GM21576 (cell line): Measurements from ENCODE around the gene LRRC61.
"Not testable (repeated sequence)": the region's sequence is repeated elsewhere in the genome, so short reads cannot be mapped to it uniquely, and the experiment has no call there.

ENCODE experiments used
- ATAC-seq: cut with Tn5 transposase; IDR thresholded peaks from one replicate; pipeline ENCODE4 v1.9.1; 2021; ENCODE audit warnings: mild to moderate bottlenecking, moderate library complexity; ENCODE audit not compliant: unreplicated experiment

LRRC61 gene

GRCh38 chr7:150307129-150307528, 16.0 kb upstream of the LRRC61 start:
- ATAC-seq = no peak

GRCh38 chr7:150307904-150308303, 15.3 kb upstream of the LRRC61 start:
- no peak for ATAC-seq

- ATAC-seq = no peak
These were observed 14.6 kb upstream of the LRRC61 start for GRCh38 chr7:150308575-150308974.

DNA sequence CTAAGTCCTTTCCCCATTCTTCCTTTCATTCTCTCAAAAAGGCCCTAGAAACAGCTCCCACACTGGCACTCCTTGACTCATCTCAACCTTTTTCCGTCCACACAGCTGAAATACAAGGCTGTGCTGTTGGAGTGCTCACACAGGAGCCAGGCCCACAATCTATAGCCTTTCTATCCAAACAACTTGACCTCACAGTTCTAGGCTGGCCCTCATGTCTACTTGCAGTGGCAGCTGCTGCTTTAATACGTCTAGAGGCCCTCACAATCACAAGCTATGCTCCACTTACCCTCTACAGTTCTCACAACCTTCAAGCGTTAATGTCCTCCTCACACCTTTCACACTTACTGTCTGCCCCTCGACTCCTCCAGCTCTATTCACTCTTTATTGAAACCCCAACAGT, 12.0 kb upstream of the LRRC61 start:
- ATAC-seq = no peak

- no peak for ATAC-seq
These were observed 11.4 kb upstream of the LRRC61 start for GRCh38 chr7:150311711-150312110.

GRCh38 chr7:150312649-150313366, 10.3 kb upstream of the LRRC61 start:
- not testable (repeated sequence) for ATAC-seq

GRCh38 chr7:150313367-150313809, 9.8 kb upstream of the LRRC61 start:
- ATAC-seq = no peak

GRCh38 chr7:150313870-150314269, 9.3 kb upstream of the LRRC61 start:
- ATAC-seq = no peak

DNA sequence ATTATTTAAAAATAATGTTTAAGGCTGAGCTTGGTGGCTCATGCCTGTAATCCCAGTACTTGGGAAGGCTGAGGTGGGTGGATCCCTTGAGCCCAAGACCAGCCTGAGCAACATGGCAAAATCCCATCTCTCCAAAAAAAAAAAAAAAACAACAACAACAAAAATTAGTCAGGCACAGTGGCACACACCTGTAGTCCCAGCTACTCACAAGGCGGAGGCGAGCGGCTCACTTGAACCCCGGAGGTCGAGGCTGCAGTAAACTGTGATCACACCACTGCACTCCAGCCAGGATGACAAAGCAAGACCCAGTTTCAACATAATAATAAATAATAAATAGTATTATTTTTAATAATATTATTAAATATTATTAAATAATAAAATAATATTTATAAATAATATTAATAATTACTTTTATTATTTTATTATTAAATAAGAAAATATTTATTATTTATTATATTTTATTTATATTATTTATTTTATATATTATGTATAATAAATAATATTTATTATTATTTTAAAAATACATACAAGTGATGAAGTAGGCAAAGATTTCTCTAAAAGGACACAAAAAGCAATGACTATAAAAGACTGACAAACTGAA, 8.4 kb upstream of the LRRC61 start:
- no peak for ATAC-seq

DNA sequence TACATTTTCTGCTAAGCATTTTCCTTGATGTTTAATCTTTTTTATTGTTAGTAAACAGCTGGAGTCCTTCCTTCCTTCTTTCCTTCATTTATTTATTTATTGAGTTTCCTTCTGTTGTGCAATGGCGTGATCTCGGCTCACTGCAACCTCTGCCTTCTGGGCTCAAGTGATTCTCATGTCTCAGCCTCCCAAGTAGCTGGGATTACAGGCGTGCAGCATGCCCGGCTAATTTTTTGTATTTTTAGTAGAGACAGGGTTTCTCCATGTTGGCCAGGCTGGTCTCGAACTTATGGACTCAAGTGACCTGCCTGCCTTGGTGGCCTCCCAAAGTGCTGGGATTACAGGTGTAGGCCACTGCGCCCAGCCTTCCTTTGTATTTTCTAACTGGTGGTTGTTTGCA, 6.2 kb upstream of the LRRC61 start:
- ATAC-seq = not testable (repeated sequence)

DNA sequence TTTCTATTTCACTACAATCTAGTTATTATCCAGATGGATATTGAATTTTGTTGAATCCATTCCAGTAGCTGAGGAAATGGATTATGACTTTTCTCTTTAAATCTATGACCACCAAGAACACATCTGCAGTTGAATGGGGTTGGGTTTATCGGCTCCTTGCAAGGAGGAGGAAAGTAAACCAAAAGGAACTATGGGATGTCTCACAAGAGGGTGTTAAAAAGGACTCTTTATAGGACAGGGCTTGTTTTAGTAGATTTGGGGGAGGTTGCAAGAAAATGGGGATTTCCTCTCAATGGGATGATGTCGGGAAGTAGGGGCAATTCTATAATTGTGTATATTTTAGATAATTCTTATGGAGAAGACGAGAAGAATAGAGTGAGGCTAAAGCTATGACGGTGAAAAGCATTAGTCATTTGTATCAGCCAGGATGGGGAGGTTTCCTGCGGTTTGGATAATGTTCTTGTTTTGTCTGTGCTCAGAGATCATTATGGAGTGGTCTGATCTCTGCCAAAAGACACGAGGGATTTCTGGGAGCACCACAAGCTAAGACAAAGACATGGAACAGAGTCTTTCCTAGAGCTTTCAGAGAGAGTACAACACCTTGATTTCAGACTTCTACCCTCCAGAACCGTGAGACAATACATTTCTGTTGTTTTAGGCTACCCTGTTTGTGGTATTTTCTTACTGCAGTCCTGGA, 5.3 kb upstream of the LRRC61 start:
- no peak for ATAC-seq

DNA sequence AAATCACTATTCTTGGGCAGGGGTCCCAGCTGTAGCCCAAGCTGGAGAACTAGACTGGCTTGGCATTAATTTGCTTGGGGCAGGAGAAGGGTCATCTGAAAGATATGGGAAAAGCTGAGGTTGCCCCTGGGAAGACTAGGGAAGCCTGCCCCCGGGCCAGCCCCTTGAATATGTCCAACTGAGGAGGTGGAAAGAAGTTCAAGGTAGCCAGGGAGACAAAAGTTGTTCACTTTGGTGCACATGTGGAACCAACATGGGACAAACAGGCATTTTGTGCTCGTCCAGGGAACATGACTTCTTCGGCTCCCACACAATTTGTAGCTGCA, 1.4 kb upstream of the LRRC61 start:
- ATAC-seq = no peak

- no peak for ATAC-seq
These were observed 882 bp upstream of the LRRC61 start for GRCh38 chr7:150322114-150322832.

DNA sequence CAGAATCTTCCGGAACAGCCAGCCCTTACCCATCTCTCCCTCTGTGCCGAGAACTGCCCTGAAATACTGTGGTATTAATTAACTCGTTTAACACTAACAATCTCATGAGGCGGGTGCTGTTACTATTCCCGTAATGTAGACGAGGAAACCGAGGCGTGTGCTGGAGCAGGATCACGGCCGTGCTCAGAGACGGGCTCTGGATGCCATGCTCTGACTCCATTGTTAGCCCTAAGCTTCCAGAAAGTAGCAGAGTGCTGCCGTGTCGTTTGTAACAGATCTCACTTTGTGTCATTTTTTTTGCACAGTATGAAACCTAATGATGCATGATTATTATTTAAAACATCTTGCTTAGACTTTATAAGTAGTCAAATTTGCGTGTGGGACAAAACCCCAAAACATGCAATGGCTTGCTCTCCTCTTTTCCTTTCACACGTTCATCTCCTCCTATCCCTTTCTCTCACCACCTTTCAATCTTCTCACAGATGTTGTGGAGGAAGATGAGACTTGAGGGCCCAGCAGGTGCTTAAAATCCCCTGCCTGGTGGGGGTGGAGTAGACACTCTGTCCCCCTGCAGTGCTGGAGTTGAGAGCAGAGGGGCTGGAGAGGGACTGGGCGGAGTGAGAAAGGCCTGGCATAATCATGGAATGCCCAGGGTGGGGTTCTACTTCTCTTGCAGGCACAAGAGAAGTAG, 672 bp downstream of the LRRC61 start:
- peak; percentile 18 for ATAC-seq

GRCh38 chr7:150324373-150324961, 1.3 kb downstream of the LRRC61 start:
- ATAC-seq = no peak

DNA sequence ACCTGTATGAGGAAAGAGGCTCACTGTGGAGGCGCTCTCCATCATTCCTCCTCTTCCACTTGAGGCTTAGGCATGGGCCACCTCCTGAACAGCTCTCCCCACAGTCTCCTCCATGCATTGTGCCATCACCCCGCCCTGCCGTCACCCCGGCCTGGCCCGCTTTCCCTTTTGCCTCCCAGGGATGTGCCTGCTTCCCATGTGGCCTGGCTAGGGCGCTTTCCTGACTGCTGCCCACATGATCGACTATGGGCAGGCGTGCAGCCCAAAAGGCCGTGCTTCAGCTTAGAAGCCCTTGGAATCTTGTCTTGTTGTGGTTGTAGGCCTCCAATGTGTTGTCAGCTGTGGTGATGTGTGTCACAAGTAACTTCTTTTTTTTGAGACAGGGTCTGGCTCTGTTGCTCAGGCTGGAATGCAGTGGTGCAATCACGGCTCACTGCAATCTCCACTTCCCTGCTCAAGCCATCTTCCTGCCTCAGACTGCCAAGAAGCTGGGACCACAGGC, 2.0 kb downstream of the LRRC61 start:
- ATAC-seq = no peak

GRCh38 chr7:150325901-150326300, 2.7 kb downstream of the LRRC61 start:
- no peak for ATAC-seq

GRCh38 chr7:150326657-150327268, 3.6 kb downstream of the LRRC61 start:
- no peak for ATAC-seq

DNA sequence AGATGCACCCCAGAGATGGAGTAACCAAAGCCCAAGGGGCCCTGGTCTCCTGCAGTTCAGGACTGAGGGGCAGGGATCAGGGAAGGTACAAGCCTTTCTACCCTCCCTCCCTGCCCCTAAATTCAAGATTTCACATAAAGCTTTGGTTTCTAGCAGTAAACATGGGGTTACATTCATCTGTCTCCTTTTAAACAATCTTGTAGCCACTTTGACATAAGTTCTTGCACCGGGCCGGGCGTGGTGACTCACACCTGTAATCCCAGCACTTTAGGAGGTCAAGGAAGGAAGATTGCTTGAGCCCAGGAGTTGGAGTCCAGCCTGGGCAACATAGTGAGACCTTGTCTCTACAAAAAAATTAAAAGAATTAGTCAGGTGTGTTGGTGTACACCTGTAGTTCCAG, 4.2 kb downstream of the LRRC61 start:
- ATAC-seq = no peak
